Prostate gland (tissue), 2 donors: Measurements from ENCODE around the gene AIF1L. TPM values are rescaled to one million over a fixed set of nuclear protein-coding genes. Genes with fewer than 3 reads are reported as not detected.
"Not testable (repeated sequence)": the region's sequence is repeated elsewhere in the genome, so short reads cannot be mapped to it uniquely, and the experiment has no call there.

Experiments used
- DNase-seq: peaks from one replicate; pipeline ENCODE4 v3.0.0-alpha.2; 2019; ENCODE audit warnings: low spot score
- H3K27ac ChIP-seq, 2 donors: fragments of 200-600 bp; sonication (generic); 2 replicates each; pipeline ENCODE4 v1.5.1; 2017 to 2019
- H3K27me3 ChIP-seq: fragments of 200-600 bp; sonication (generic); replicated peaks from 2 replicates; pipeline ENCODE4 v1.5.1; 2019; ENCODE audit not compliant: insufficient read depth
- H3K36me3 ChIP-seq, 2 donors: fragments of 200-600 bp; sonication (generic); 1 replicate in 1 of 2; 2 replicates in 1 of 2; pipeline versions ENCODE4 v1.5.1 to v1.8.1; 2017 to 2019
- H3K4me1 ChIP-seq: fragments of 200-600 bp; sonication (generic); replicated peaks from 2 replicates; pipeline ENCODE4 v1.5.1; 2019
- H3K4me3 ChIP-seq, 2 donors: fragments of 200-600 bp; sonication (generic); 2 replicates each; pipeline ENCODE4 v1.5.1; 2017 to 2019
- H3K9me3 ChIP-seq: fragments of 200-600 bp; sonication (generic); 2 replicates; pipeline ENCODE4 v1.5.1; 2017
- CTCF ChIP-seq, 4 experiments: fragments of 200-600 bp in 2 of 4; fragments of 450-650 bp in 2 of 4; sonication (generic) in 2 of 4; IDR thresholded peaks; 1 replicate in 3 of 4; 2 replicates in 1 of 4; pipeline ENCODE4 v1.5.1; 2016 to 2019; ENCODE audit warnings: antibody characterized with exemption in 4 of 4, mild to moderate bottlenecking in 2 of 4, moderate library complexity in 2 of 4
- POLR2A ChIP-seq: fragments of 450-650 bp; IDR thresholded peaks from one replicate; pipeline ENCODE4 v1.6.1; 2016; ENCODE audit warnings: antibody characterized with exemption, mild to moderate bottlenecking
- POLR2AphosphoS5 ChIP-seq: sonication (generic); formaldehyde crosslinking; IDR thresholded peaks from one replicate; pipeline ENCODE4 v1.6.1; 2017; ENCODE audit warnings: antibody characterized with exemption
- WGBS: methylation state at CpG from one replicate; pipeline ENCODE4 v1.1.5; 2018; 5-methylcytosine and 5-hydroxymethylcytosine counted together
- intact Hi-C: fragments of 100-400 bp; cut with DNase I; formaldehyde crosslinking; loops from one replicate; pipeline ENCODE4 v1.14.2; 2022
- total RNA-seq, 2 donors: library from RNA; depleted of rRNA; stranded (reverse); fragments of >200 nt; gene quantifications; one replicate each; pipeline ENCODE4 v1.1.0, GENCODE V29; 2016

Gene AIF1L
- total RNA-seq, 2 donors from 2014 or later = 3.6 to 18.4 TPM

GRCh38 chr9:131149688-131150053, 53.3 kb downstream of the AIF1L start:
- H3K4me3 ChIP-seq = no peak overlapping the region
- WGBS = 67% methylated on average over 5 of the region's 5 CpGs
- H3K9me3 ChIP-seq = no peaks in the 10 kb centered on the region
- peaks cover 9 to 11% of the 10 kb centered on the region in 2 donors for H3K36me3 ChIP-seq
- TF ChIP-seq POLR2A (no peak), CTCF (IDR thresholded peaks at IDR 0.05) (no peak), POLR2AphosphoS5 (no peak)
- no peak for DNase-seq
- no peak overlapping the region for H3K27ac ChIP-seq
- intact Hi-C loops = no loop called here
- no peaks in the 10 kb centered on the region for H3K27me3 ChIP-seq
- H3K4me1 ChIP-seq = no peaks in the 10 kb centered on the region

GRCh38 chr9:131153595-131153994, 57.3 kb downstream of the AIF1L start:
- TF ChIP-seq POLR2AphosphoS5 = no peak
- no peak for TF ChIP-seq CTCF (IDR thresholded peaks at IDR 0.05)
- TF ChIP-seq POLR2A = no peak
- H3K9me3 ChIP-seq = no peaks in the 10 kb centered on the region
- peaks cover 4% of the 10 kb centered on the region in 2 donors for H3K36me3 ChIP-seq
- no peaks in the 10 kb centered on the region for H3K4me1 ChIP-seq
- WGBS = 92% methylated on average over 4 of the region's 4 CpGs
- intact Hi-C loops = no loop called here
- H3K27ac ChIP-seq = no peak overlapping the region
- H3K4me3 ChIP-seq = no peak overlapping the region
- no peaks in the 10 kb centered on the region for H3K27me3 ChIP-seq
- DNase-seq = no peak

GRCh38 chr9:131158673-131159072, 62.3 kb downstream of the AIF1L start:
- H3K4me3 ChIP-seq, H3K27ac ChIP-seq, intact Hi-C loops, H3K9me3 ChIP-seq, H3K27me3 ChIP-seq, H3K4me1 ChIP-seq, DNase-seq, H3K36me3 ChIP-seq: not testable (repeated sequence)
- WGBS = 75% methylated on average over 1 of the region's 1 CpG

DNA sequence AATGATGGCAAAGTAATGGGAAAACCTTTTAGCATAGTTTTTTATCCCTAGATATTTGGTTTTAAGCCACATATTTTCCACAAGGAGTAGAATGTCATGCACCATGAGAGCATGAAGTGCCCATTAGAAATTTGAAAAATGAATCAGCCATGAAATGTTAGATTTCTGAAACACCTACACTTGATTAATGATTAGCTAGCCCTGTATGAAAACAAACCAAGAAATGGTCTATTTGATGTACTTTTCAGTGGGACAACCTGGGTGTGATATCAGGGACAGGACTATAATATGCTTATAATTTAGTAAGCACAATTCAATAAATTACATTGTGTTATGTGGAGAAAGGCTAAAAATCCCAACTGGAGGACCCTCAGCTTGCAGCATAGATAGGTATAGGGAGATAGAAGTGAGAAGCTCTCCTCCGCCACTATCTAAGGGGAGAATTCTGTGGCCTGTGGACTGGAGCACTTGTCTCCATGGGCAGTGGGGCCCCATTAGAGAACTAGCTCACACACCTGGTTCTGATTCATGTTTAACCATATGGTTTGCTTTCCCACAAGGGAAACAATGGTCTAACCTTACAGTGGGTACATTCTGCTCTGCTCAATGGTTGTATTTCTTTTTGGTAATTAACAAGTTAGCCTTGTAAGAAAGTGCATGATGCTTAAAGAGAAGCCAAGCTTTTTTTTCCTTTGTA, 64.2 kb downstream of the AIF1L start:
- Histone ChIP-seq H3K4me1 (no peaks in the 10 kb centered on the region), H3K4me3 (no peak overlapping the region), H3K27ac (no peak overlapping the region), H3K27me3 (no peaks in the 10 kb centered on the region), H3K9me3 (no peaks in the 10 kb centered on the region), H3K36me3 (peaks cover 3 to 7% of the 10 kb centered on the region in 2 donors)
- DNase-seq = no peak
- intact Hi-C loops = no loop called here
- 94% methylated on average over 1 of the region's 1 CpG for WGBS
- TF ChIP-seq CTCF (IDR thresholded peaks at IDR 0.05) = no peak

DNA sequence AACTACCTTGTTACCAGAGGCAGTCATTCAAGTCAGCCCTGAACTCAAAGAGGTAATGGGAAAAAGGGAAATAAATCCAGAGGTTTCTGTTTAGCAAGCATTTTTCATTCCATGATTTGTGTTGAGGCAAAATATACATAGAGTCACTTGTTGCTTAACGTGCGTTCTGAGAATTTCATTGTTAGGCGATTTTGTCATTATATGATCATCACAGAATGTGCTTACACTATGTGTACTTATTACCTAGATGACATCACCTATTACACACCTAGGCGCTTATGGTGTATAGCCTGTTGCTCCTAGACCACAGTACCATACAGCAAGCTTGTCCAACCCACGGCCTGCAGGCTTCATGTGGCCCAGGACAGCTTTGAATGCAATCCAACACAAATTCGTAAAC, 65.3 kb downstream of the AIF1L start:
- intact Hi-C loops = no loop called here
- Histone ChIP-seq H3K27ac (no peak overlapping the region), H3K4me3 (no peak overlapping the region), H3K4me1 (no peaks in the 10 kb centered on the region), H3K9me3 (no peaks in the 10 kb centered on the region), H3K27me3 (no peaks in the 10 kb centered on the region), H3K36me3 (peaks cover 3 to 7% of the 10 kb centered on the region in 2 donors)
- WGBS = 88% methylated on average over 6 of the region's 6 CpGs
- TF ChIP-seq CTCF (IDR thresholded peaks at IDR 0.05) (no peak), POLR2A (no peak), POLR2AphosphoS5 (no peak)
- no peak for DNase-seq
